Stomach (tissue), 9 donors: ENCODE results near the gene PPP1CA. TPM values are rescaled to one million over a fixed set of nuclear protein-coding genes. Genes with fewer than 3 reads are reported as not detected.
A peak's percentile ranks its signal among the peaks of the same experiment; 100 is the strongest.

ENCODE experiments used
- DNase-seq, 2 donors: peaks; one replicate each; pipeline versions ENCODE4 v3.0.0 to v3.0.0-alpha.2; 2013 to 2019
- H3K27ac ChIP-seq, 5 donors: fragments of 200-600 bp in 4 of 5; sonication (generic) in 4 of 5; one replicate each; pipeline ENCODE4 v1.5.1; 2013 to 2019; ENCODE audit warnings: mild to moderate bottlenecking in 1 of 5, moderate library complexity in 1 of 5
- H3K27me3 ChIP-seq, 3 donors: fragments of 200-600 bp; sonication (generic); one replicate each; pipeline ENCODE4 v1.5.1; 2017 to 2019; ENCODE audit warnings: mixed run types in 1 of 3
- H3K36me3 ChIP-seq, 4 donors: fragments of 200-600 bp; sonication (generic); 1 replicate in 3 of 4; 2 replicates in 1 of 4; pipeline ENCODE4 v1.5.1; 2016 to 2019
- H3K4me1 ChIP-seq, 4 donors: fragments of 200-600 bp; sonication (generic); one replicate each; pipeline ENCODE4 v1.5.1; 2016 to 2019
- H3K4me3 ChIP-seq, 4 donors: fragments of 200-600 bp; sonication (generic) in 3 of 4; one replicate each; pipeline ENCODE4 v1.5.1; 2016 to 2019; ENCODE audit warnings: mild to moderate bottlenecking in 1 of 4
- H3K9me3 ChIP-seq, 4 donors: fragments of 200-600 bp; sonication (generic); one replicate each; pipeline ENCODE4 v1.5.1; 2016 to 2019
- EP300 ChIP-seq: sonication (generic); formaldehyde crosslinking; IDR thresholded peaks from one replicate; pipeline ENCODE4 v1.6.1; 2017; ENCODE audit warnings: antibody characterized with exemption
- POLR2A ChIP-seq, 4 donors: fragments of 450-650 bp; IDR thresholded peaks; one replicate each; pipeline ENCODE4 v1.6.1; 2016; ENCODE audit warnings: antibody characterized with exemption in 4 of 4, control low read depth in 2 of 4, mild to moderate bottlenecking in 1 of 4, moderate library complexity in 1 of 4
- POLR2AphosphoS5 ChIP-seq, 3 donors: sonication (generic); formaldehyde crosslinking; IDR thresholded peaks; one replicate each; pipeline ENCODE4 v1.6.1; 2016; ENCODE audit warnings: antibody characterized with exemption in 3 of 3
- WGBS, 5 donors: extraction: QIAGEN DNeasy Blood & Tissue Kit in 3 of 5; methylation state at CpG; one replicate each; pipeline versions ENCODE4 v1.1.5 to v1.1.7; 2013 to 2018; 5-methylcytosine and 5-hydroxymethylcytosine counted together
- intact Hi-C: fragments of 100-400 bp; cut with DNase I; formaldehyde crosslinking; loops from one replicate; pipeline ENCODE4 v1.15.1; 2023; ENCODE audit warnings: low total_unique reads
- polyA plus RNA-seq, 3 donors: library from polyadenylated mRNA; stranded (reverse); fragments of 200-250 nt; gene quantifications; one replicate each; pipeline ENCODE4 v1.2.3, GENCODE V29; 2013
- total RNA-seq, 5 donors: library from RNA; depleted of rRNA; stranded (reverse); fragments of >200 nt; gene quantifications; one replicate each; pipeline versions ENCODE4 v1.1.0 to v1.2.3, GENCODE V29; 2014 to 2016
- TF ChIP-seq, protein P1 (sequence below), 7 experiments: fragments of 450-650 bp in 4 of 7; fragments of 200-600 bp in 3 of 7; sonication (generic) in 3 of 7; IDR thresholded peaks; one replicate each; pipeline ENCODE4 v1.5.1; 2016 to 2019; ENCODE audit warnings: antibody characterized with exemption in 7 of 7, control low read depth in 2 of 7, mild to moderate bottlenecking in 1 of 7
- donor health status: healthy with polysubstance abuse.
- donor health status: Bipolar disorder and iron deficiency.
- donor health status: healthy.

The PPP1CA gene
- total and polyA plus RNA-seq, 8 donors, result 28.6 to 229 (median 107) TPM

DNA sequence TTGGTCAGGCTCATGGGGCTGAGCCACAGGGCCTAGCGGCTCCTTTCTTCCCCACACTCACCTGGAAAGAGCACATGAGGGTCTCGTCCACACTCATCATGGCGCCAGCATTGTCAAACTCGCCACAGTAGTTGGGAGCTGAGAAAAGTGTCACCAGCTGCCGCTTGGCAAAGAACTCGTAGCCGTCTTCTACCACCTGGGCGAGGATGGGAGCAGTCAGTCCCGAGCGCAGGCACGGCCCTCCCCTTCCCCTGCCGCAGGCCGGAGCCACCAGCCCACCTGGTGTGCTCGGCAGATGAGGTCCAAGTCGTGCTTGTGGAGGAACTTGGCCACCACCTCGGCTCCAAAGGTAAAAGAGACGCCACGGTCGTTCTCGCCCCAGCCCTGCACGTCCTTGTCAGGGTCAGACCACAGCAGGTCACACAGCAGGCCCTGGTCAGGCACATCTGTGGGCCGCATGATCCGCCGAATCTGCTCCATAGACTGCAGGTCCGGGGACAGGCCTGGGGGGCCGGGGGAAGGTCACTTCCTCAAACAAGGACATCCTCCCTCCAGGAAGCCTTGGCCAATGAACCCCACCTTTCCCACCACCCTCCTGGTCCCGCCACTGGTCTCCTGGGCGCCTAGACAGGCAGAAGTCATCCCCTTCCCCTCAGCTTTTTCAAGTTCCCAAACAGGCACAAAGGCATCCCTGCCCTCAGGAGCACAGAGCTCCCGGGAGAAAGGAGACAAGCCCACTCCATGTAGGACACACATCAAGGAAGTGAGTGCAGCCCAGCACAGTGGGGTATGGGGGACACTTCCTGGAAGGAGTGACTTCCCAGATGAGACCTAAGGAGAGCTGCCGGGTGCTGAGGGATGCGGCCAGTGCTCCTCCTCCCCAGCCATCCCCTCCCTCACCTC lies 2.7 kb downstream of the PPP1CA start:
- no peaks in the 10 kb centered on the region for H3K27me3 ChIP-seq
- DNase-seq, result no peak
- no peaks in the 10 kb centered on the region for H3K9me3 ChIP-seq
- intact Hi-C loops, result loop anchor here (10.0 kb wide), 1 partner anchor 96 kb away; no protein-coding TSS in a partner anchor
- H3K4me3 ChIP-seq, result no peak overlapping the region
- peaks cover 31 to 69% (median 57%) of the 10 kb centered on the region in 4 donors for H3K4me1 ChIP-seq
- no peak for TF ChIP-seq POLR2A (IDR thresholded peaks at IDR 0.05)
- TF ChIP-seq POLR2AphosphoS5 (IDR thresholded peaks at IDR 0.05), result no peak
- TF ChIP-seq, protein P1, sequence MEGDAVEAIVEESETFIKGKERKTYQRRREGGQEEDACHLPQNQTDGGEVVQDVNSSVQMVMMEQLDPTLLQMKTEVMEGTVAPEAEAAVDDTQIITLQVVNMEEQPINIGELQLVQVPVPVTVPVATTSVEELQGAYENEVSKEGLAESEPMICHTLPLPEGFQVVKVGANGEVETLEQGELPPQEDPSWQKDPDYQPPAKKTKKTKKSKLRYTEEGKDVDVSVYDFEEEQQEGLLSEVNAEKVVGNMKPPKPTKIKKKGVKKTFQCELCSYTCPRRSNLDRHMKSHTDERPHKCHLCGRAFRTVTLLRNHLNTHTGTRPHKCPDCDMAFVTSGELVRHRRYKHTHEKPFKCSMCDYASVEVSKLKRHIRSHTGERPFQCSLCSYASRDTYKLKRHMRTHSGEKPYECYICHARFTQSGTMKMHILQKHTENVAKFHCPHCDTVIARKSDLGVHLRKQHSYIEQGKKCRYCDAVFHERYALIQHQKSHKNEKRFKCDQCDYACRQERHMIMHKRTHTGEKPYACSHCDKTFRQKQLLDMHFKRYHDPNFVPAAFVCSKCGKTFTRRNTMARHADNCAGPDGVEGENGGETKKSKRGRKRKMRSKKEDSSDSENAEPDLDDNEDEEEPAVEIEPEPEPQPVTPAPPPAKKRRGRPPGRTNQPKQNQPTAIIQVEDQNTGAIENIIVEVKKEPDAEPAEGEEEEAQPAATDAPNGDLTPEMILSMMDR (IDR thresholded peaks at IDR 0.05), result no peak
- no peak for TF ChIP-seq EP300
- 80 to 85% (median 83%) methylated on average over 18 to 31 of the region's 31 CpGs for WGBS, 5 donors
- H3K36me3 ChIP-seq, result peaks cover 28 to 66% (median 57%) of the 10 kb centered on the region in 4 donors
- H3K27ac ChIP-seq, result peak overlapping the region in 2 of 5 donors; percentile 26 to 96

DNA sequence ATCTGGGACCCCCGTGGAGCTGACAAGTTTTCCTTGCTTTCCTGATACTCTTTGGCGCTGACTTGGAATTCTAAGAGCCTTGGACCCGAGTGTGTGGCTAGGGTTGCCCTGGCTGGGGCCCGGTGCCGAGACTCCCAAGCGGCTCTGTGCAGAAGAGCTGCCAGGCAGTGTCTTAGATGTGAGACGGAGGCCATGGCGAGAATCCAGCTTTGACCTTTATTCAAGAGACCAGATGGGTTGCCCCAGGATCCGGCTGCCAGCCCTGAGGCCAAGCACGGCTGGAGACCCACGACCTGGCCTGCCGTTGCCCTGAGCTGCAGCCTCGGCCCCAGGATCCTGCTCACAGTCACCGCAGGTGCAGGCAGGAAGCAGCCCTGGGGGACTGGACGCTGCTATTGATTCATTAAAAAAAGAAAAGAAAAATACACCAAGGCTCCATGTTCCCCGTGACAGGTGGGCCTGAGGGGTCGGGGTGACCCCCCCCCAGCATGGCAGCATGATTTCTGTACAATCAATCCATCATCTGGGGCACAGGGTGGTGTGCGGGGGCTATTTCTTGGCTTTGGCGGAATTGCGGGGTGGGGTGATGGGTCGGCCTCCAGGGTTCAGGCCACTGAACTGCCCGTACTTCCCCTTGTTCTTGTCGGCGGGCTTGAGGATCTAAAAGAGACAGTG lies 3.5 kb downstream of the PPP1CA start:
- TF ChIP-seq, protein P1 (IDR thresholded peaks at IDR 0.05), result no peak
- TF ChIP-seq EP300 (no peak), POLR2AphosphoS5 (IDR thresholded peaks at IDR 0.05) (no peak), POLR2A (IDR thresholded peaks at IDR 0.05) (no peak)
- DNase-seq, result no peak
- Histone ChIP-seq H3K27ac (no peak overlapping the region), H3K36me3 (peaks cover 28 to 74% (median 64%) of the 10 kb centered on the region in 4 donors), H3K4me1 (peaks cover 31 to 72% (median 58%) of the 10 kb centered on the region in 4 donors), H3K27me3 (no peaks in the 10 kb centered on the region), H3K4me3 (no peak overlapping the region), H3K9me3 (no peaks in the 10 kb centered on the region)
- WGBS, 5 donors, result 78 to 86% (median 81%) methylated on average over 21 to 24 of the region's 24 CpGs
- intact Hi-C loops, result loop anchor here (10.0 kb wide), 1 partner anchor 97 kb away; no protein-coding TSS in a partner anchor

DNA sequence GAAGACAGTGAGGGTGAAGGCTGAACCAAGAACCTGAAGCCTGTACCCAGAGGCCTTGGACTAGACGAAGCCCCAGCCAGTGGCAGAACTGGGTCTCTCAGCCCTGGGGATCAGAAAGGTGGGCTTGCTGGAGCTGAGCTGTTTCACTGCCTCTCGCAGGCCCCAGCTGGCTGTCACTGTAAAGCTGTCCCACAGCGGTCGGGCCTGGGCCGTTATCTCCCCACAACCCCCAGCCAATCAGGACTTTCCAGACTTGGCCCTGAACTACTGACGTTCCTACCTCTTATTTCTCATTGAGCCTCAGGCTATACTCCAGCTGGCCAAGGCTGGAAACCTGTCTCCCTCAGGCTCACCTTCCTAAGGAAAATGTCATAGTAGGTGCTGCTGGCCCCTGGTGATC lies 4.1 kb downstream of the PPP1CA start:
- H3K36me3 ChIP-seq, result peaks cover 28 to 74% (median 64%) of the 10 kb centered on the region in 4 donors
- no peak overlapping the region for H3K27ac ChIP-seq
- no peaks in the 10 kb centered on the region for H3K27me3 ChIP-seq
- 59 to 68% (median 63%) methylated on average over 6 of the region's 6 CpGs for WGBS, 5 donors
- H3K4me1 ChIP-seq, result peaks cover 32 to 73% (median 61%) of the 10 kb centered on the region in 4 donors
- DNase-seq, result no peak
- TF ChIP-seq EP300 (no peak), POLR2AphosphoS5 (IDR thresholded peaks at IDR 0.05) (no peak), POLR2A (IDR thresholded peaks at IDR 0.05) (no peak)
- TF ChIP-seq, protein P1 (IDR thresholded peaks at IDR 0.05), result no peak
- no peaks in the 10 kb centered on the region for H3K9me3 ChIP-seq
- H3K4me3 ChIP-seq, result no peak overlapping the region
- intact Hi-C loops, result loop anchor here (10.0 kb wide), 1 partner anchor 97 kb away; no protein-coding TSS in a partner anchor
